Testis (tissue), 3 donors: ENCODE data around the gene TMIGD2. TPM values are rescaled to one million over a fixed set of nuclear protein-coding genes. Genes with fewer than 3 reads are reported as not detected.
"Not testable (repeated sequence)": the region's sequence is repeated elsewhere in the genome, so short reads cannot be mapped to it uniquely, and the experiment has no call there.

Experiments used
- DNase-seq: peaks from one replicate; pipeline ENCODE4 v3.0.0-alpha.2; 2019
- H3K27ac ChIP-seq, 2 donors: fragments of 200-600 bp; sonication (generic); one replicate each; pipeline ENCODE4 v1.5.1; 2019
- H3K27me3 ChIP-seq: fragments of 200-600 bp; sonication (generic); one replicate; pipeline ENCODE4 v1.5.1; 2019
- H3K36me3 ChIP-seq: fragments of 200-600 bp; sonication (generic); one replicate; pipeline ENCODE4 v1.5.1; 2017; ENCODE audit warnings: low read depth; ENCODE audit errors: missing control alignments
- H3K4me1 ChIP-seq: fragments of 200-600 bp; sonication (generic); one replicate; pipeline ENCODE4 v1.5.1; 2019
- H3K4me3 ChIP-seq, 2 donors: fragments of 200-600 bp; sonication (generic); one replicate each; pipeline ENCODE4 v1.5.1; 2017 to 2019
- H3K9me3 ChIP-seq: fragments of 200-600 bp; sonication (generic); one replicate; pipeline ENCODE4 v1.5.1; 2017
- CTCF ChIP-seq, 3 experiments: fragments of 450-650 bp in 2 of 3; fragments of 200-600 bp in 1 of 3; sonication (generic) in 1 of 3; IDR thresholded peaks; one replicate each; pipeline ENCODE4 v1.5.1; 2016 to 2019; ENCODE audit warnings: antibody characterized with exemption in 3 of 3, mild to moderate bottlenecking in 2 of 3, moderate library complexity in 1 of 3
- POLR2A ChIP-seq: fragments of 450-650 bp; IDR thresholded peaks from one replicate; pipeline ENCODE4 v1.6.1; 2017; ENCODE audit warnings: antibody characterized with exemption, mild to moderate bottlenecking, moderate library complexity
- WGBS, 2 donors: methylation state at CpG; one replicate each; pipeline ENCODE4 v1.1.5; 2018; 5-methylcytosine and 5-hydroxymethylcytosine counted together
- intact Hi-C: fragments of 100-400 bp; cut with DNase I; formaldehyde crosslinking; loops from one replicate; pipeline ENCODE4 v1.15.1; 2023; ENCODE audit warnings: low total_unique reads
- polyA plus RNA-seq: library from polyadenylated mRNA; stranded (reverse); fragments of 350-450 nt; fragmentation: Illumina TruSeq; extraction: RNeasy Lipid Tissue Mini Kit (QIAGEN cat#74804); gene quantifications from one replicate; pipeline ENCODE4 v1.2.3, GENCODE V29; 2014; ENCODE audit warnings: low read depth, low replicate concordance; ENCODE audit not compliant: insufficient read depth
- total RNA-seq, 2 donors: library from RNA; depleted of rRNA; stranded (reverse); fragments of >200 nt; gene quantifications; one replicate each; pipeline ENCODE4 v1.2.3, GENCODE V29; 2016

Gene TMIGD2
- total and polyA plus RNA-seq, 3 donors from 2014 or later, result 0.47 to 1.1 (median 0.83) TPM

- no peaks in the 10 kb centered on the region for H3K36me3 ChIP-seq
- peak within 1 kb of the TSS; percentile 9 to 26 for H3K4me3 ChIP-seq
- TF ChIP-seq CTCF (IDR thresholded peaks at IDR 0.05) (no peak), POLR2A (no peak)
- H3K27me3 ChIP-seq, result no peaks in the 10 kb centered on the region
- intact Hi-C loops, result loop anchor here (10.0 kb wide), 1 partner anchor 76 kb away; no protein-coding TSS in a partner anchor
- H3K27ac ChIP-seq, result no peak within 1 kb of the TSS
- no peak for DNase-seq
- WGBS, 2 donors, result 3 to 12% methylated on average over 19 to 41 of the region's 44 CpGs
- no peaks in the 10 kb centered on the region for H3K9me3 ChIP-seq
- H3K4me1 ChIP-seq, result peaks cover 10% of the 10 kb centered on the region
Observed at GRCh38 chr19:4278419-4279266, 23.5 kb downstream of the TMIGD2 start, which contains the start of gene SHD. SHD (plus strand) TSS chr19:4279266; CDS start chr19:4280064, 798 bp downstream.

DNA sequence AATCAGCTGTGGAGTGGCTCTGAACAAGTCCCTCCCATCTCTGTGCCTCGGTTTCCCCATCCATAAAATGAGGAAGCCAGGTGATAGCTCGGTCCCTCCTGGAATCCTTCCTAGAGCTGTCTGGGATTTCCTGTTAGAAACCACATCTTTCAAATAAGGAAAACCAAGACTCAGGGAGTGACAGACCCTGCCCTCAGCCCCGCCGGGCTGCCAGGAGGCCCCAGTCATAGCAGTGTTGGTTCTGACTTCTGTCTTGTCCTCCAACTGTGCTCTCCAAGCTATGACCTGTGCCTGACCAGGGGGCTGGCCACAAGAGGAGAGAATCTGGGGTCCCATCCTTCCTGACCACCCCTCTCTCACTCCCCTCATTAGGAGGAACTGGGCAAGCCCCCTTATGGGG is 24.2 kb downstream of the TMIGD2 start:
- Histone ChIP-seq H3K27ac (no peak overlapping the region), H3K27me3 (no peaks in the 10 kb centered on the region), H3K4me3 (no peak overlapping the region), H3K9me3 (no peaks in the 10 kb centered on the region), H3K36me3 (no peaks in the 10 kb centered on the region), H3K4me1 (peaks cover 10% of the 10 kb centered on the region)
- intact Hi-C loops, result loop anchor here (10.0 kb wide), 1 partner anchor 77 kb away; no protein-coding TSS in a partner anchor
- DNase-seq, result no peak
- WGBS, 2 donors, result 47 to 58% methylated on average over 4 of the region's 4 CpGs
- TF ChIP-seq POLR2A, result no peak
- no peak for TF ChIP-seq CTCF (IDR thresholded peaks at IDR 0.05)

DNA sequence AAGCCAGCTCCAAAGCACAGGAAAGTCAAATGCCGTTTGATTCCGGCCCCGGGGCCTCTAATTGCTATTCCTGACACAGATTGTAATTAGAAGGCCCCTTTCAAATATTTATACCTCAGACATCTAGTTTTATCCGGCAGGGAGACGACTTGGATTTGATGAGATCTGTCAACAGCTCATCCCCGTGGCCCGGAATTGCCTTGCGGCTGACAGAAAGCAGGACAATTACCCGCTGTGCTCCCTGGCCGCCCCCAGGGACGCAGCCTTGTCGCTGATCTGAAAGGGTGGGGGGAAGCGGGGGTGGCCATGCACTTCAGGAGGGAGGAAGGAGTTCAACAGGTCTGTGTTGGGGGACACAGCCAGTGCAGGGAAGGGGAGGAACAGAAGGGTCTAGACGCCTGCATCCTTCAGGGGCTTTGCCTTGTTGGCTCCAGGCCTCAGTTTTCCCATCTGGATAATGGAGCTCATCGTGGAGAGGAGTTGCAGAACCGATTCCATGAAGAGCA is 24.9 kb downstream of the TMIGD2 start:
- H3K4me1 ChIP-seq, result peaks cover 10% of the 10 kb centered on the region
- H3K36me3 ChIP-seq, result no peaks in the 10 kb centered on the region
- no peaks in the 10 kb centered on the region for H3K27me3 ChIP-seq
- intact Hi-C loops, result loop anchor here (10.0 kb wide), 1 partner anchor 78 kb away; no protein-coding TSS in a partner anchor
- H3K27ac ChIP-seq, result no peak overlapping the region
- no peak for DNase-seq
- H3K4me3 ChIP-seq, result no peak overlapping the region
- H3K9me3 ChIP-seq, result no peaks in the 10 kb centered on the region
- no peak for TF ChIP-seq CTCF (IDR thresholded peaks at IDR 0.05)
- TF ChIP-seq POLR2A, result no peak
- 50 to 58% methylated on average over 16 of the region's 16 CpGs for WGBS, 2 donors

- not testable (repeated sequence) for H3K36me3 ChIP-seq, H3K9me3 ChIP-seq, DNase-seq, H3K4me3 ChIP-seq, H3K27ac ChIP-seq, H3K27me3 ChIP-seq, H3K4me1 ChIP-seq
- intact Hi-C loops, result loop anchor here (10.0 kb wide), 1 partner anchor 80 kb away; no protein-coding TSS in a partner anchor
- WGBS, 2 donors, result 81 to 82% methylated on average over 6 of the region's 6 CpGs
Observed at GRCh38 chr19:4274321-4274686, 27.9 kb downstream of the TMIGD2 start.

DNA sequence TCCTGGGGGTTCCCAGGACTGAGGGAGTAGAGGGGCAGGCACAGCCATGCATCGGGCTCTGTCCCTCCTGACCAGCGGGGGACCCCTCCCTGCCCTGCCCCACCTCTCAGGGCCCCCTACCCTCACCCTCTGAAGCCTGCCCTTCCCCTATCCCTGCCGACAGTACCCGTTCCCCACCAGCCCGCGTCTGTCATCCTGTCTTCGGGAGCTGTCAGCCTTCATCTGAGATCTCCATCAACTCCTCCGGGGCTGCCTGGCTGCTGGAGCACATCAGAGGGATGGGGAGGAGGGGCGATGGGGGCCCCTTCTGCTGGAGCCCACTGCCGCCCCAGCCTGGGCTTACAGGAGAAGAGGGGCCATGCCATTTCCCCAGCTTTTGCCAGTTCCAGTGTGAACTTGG is 29.3 kb downstream of the TMIGD2 start:
- intact Hi-C loops, result loop anchor here (10.0 kb wide), 1 partner anchor 82 kb away; no protein-coding TSS in a partner anchor
- H3K9me3 ChIP-seq, result no peaks in the 10 kb centered on the region
- H3K4me1 ChIP-seq, result no peaks in the 10 kb centered on the region
- no peak overlapping the region for H3K27ac ChIP-seq
- WGBS, 2 donors, result 81 to 86% methylated on average over 10 of the region's 10 CpGs
- TF ChIP-seq POLR2A, result no peak
- TF ChIP-seq CTCF (IDR thresholded peaks at IDR 0.05), result no peak
- H3K4me3 ChIP-seq, result no peak overlapping the region
- no peak for DNase-seq
- H3K27me3 ChIP-seq, result no peaks in the 10 kb centered on the region
- H3K36me3 ChIP-seq, result no peaks in the 10 kb centered on the region
